Loucy (cell line): ENCODE data around the gene RPL5.

ENCODE experiments used
- EZH2phosphoT487 ChIP-seq: fragments of 200-600 bp; IDR thresholded peaks from 2 replicates; pipeline ENCODE4 v1.6.1; 2018; ENCODE audit warnings: antibody characterized with exemption, mild to moderate bottlenecking, moderate library complexity, borderline replicate concordance
- TF ChIP-seq, protein P1 (sequence below): fragments of 200-600 bp; sonication (generic); conservative IDR thresholded peaks from 2 replicates; pipeline ENCODE4 v1.5.1; 2014; ENCODE audit warnings: mild to moderate bottlenecking, antibody characterized with exemption, low read length

DNA sequence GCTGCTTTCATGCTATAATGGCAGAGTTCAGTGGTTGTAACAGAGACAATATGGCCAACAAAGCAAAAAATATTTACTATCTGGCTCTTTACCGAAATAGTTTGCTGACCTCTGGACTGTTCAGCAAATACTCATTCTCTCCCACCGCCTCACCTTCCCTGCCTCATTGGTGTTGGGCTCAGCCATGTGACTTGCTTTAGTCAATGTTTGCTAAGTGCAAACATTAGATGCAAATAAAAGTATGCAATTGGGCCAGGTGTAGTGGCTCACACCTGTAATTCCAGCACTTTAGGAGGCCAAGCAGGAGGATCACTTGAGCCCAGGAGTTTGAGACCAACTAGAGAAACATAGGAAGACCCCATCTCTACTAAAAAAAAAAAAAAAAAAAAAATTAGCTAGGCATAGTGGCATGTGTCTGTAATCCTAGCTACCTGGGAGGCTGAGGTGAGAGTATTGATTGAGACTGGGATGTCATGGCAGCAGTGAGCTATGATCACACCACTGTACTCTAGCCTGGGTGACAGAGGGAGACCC is 55.1 kb downstream of the RPL5 start:
- TF ChIP-seq, protein P1, sequence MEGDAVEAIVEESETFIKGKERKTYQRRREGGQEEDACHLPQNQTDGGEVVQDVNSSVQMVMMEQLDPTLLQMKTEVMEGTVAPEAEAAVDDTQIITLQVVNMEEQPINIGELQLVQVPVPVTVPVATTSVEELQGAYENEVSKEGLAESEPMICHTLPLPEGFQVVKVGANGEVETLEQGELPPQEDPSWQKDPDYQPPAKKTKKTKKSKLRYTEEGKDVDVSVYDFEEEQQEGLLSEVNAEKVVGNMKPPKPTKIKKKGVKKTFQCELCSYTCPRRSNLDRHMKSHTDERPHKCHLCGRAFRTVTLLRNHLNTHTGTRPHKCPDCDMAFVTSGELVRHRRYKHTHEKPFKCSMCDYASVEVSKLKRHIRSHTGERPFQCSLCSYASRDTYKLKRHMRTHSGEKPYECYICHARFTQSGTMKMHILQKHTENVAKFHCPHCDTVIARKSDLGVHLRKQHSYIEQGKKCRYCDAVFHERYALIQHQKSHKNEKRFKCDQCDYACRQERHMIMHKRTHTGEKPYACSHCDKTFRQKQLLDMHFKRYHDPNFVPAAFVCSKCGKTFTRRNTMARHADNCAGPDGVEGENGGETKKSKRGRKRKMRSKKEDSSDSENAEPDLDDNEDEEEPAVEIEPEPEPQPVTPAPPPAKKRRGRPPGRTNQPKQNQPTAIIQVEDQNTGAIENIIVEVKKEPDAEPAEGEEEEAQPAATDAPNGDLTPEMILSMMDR, result no peak
- no peak for TF ChIP-seq EZH2phosphoT487
